Neural progenitor cell (in vitro differentiated cells): ENCODE data around the gene GASK1B.

Source experiments
- EZH2 ChIP-seq: fragments of 200-600 bp; sonication (generic); IDR thresholded peaks from 2 replicates; pipeline ENCODE4 v1.6.1; 2017; ENCODE audit warnings: antibody characterized with exemption, mild to moderate bottlenecking, moderate library complexity
- TF ChIP-seq, protein P1 (sequence below): fragments of 200-600 bp; sonication (generic); IDR thresholded peaks from 2 replicates; pipeline ENCODE4 v1.5.1; 2017; ENCODE audit warnings: antibody characterized with exemption, mild to moderate bottlenecking

DNA sequence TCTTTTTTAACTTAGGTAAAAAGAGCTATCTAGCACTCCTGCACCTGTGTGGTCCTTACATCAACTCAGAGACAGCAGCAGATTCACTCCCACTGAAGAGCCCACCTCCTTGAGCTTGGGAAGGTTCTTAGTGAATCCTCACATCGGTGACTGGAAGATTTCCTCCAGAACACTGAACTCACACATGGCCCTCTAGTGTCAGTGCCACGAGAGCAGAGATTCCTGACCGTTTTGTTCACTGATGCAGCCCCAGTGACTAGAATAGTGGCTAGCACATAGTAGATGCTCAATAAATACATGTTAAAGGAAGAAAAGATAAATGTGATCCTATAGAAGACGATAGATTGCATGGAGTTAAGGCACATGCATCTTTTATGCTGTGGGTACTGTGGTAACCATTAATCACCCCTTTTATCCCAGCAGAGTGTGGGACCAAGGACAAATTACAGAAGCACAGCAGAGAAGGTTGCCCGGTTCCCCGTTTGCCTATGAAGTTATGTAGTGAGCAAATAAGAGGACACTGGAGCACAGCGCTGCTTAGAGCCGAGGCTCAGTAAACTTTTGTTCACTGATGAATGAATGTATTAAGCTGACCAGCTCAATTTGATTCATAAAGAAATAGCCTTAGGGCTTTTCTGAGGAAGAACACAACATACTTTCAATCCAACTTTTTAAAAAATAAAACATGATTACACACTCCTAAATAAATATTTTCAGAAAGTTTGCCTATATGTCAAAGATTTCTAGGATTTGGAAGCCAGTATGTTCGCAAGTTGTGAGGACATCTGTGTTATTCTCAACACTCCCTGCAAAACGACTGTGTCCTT lies 8.7 kb downstream of the GASK1B start:
- TF ChIP-seq EZH2: no peak
- TF ChIP-seq, protein P1, sequence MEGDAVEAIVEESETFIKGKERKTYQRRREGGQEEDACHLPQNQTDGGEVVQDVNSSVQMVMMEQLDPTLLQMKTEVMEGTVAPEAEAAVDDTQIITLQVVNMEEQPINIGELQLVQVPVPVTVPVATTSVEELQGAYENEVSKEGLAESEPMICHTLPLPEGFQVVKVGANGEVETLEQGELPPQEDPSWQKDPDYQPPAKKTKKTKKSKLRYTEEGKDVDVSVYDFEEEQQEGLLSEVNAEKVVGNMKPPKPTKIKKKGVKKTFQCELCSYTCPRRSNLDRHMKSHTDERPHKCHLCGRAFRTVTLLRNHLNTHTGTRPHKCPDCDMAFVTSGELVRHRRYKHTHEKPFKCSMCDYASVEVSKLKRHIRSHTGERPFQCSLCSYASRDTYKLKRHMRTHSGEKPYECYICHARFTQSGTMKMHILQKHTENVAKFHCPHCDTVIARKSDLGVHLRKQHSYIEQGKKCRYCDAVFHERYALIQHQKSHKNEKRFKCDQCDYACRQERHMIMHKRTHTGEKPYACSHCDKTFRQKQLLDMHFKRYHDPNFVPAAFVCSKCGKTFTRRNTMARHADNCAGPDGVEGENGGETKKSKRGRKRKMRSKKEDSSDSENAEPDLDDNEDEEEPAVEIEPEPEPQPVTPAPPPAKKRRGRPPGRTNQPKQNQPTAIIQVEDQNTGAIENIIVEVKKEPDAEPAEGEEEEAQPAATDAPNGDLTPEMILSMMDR: no peak
